Mesendoderm (in vitro differentiated cells): ENCODE data around the gene PRND.

ENCODE experiments used
- DNase-seq: peaks from one replicate; pipeline ENCODE4 v3.0.0; 2013
- H2AK5ac ChIP-seq: 2 replicates; pipeline ENCODE4 v1.6.1; 2013; ENCODE audit warnings: low read length, inconsistent platforms
- H2BK120ac ChIP-seq: 2 replicates; pipeline ENCODE4 v1.6.1; 2013; ENCODE audit warnings: low read depth, mild to moderate bottlenecking, low read length, moderate library complexity, mixed read lengths
- H2BK15ac ChIP-seq: replicated peaks from 2 replicates; pipeline ENCODE4 v1.6.1; 2013; ENCODE audit warnings: low read depth, mild to moderate bottlenecking, moderate library complexity
- H2BK5ac ChIP-seq: 2 replicates; pipeline ENCODE4 v1.6.1; 2013; ENCODE audit warnings: low read length, inconsistent platforms
- H3K18ac ChIP-seq: 2 replicates; pipeline ENCODE4 v1.6.1; 2013; ENCODE audit warnings: mild to moderate bottlenecking, low read length, mixed read lengths
- H3K23ac ChIP-seq: one replicate; pipeline ENCODE4 v1.6.1; 2013; ENCODE audit warnings: low read length
- H3K27ac ChIP-seq: 2 replicates; pipeline ENCODE4 v1.5.1; 2013; ENCODE audit warnings: low read depth, mild to moderate bottlenecking, inconsistent platforms, low read length, moderate library complexity
- H3K27me3 ChIP-seq: 2 replicates; pipeline ENCODE4 v1.6.1; 2013; ENCODE audit warnings: low read length, control low read depth, mild to moderate bottlenecking, inconsistent platforms; ENCODE audit not compliant: insufficient read depth, poor library complexity
- H3K36me3 ChIP-seq: 2 replicates; pipeline ENCODE4 v1.6.1; 2013; ENCODE audit warnings: low read length, inconsistent platforms; ENCODE audit not compliant: control insufficient read depth, insufficient read depth
- H3K4ac ChIP-seq: one replicate; pipeline ENCODE4 v1.6.1; 2013; ENCODE audit warnings: low read depth, mild to moderate bottlenecking, low read length, moderate library complexity
- H3K4me1 ChIP-seq: 2 replicates; pipeline ENCODE4 v1.6.1; 2013; ENCODE audit warnings: low read depth, low read length, inconsistent platforms; ENCODE audit not compliant: control insufficient read depth
- H3K4me2 ChIP-seq: 2 replicates; pipeline ENCODE4 v1.6.1; 2013; ENCODE audit warnings: low read length
- H3K4me3 ChIP-seq: 2 replicates; pipeline ENCODE4 v1.5.1; 2013; ENCODE audit warnings: mild to moderate bottlenecking, low read length
- H3K56ac ChIP-seq: one replicate; pipeline ENCODE4 v1.6.1; 2013; ENCODE audit warnings: low read length
- H3K79me1 ChIP-seq: 2 replicates; pipeline ENCODE4 v1.6.1; 2013; ENCODE audit warnings: low read length, inconsistent platforms
- H3K79me2 ChIP-seq: 2 replicates; pipeline ENCODE4 v1.6.1; 2013; ENCODE audit warnings: mild to moderate bottlenecking, low read length; ENCODE audit not compliant: control insufficient read depth, insufficient read depth
- H3K9ac ChIP-seq: 2 replicates; pipeline ENCODE4 v1.6.1; 2013; ENCODE audit warnings: low read length, inconsistent platforms
- H4K5ac ChIP-seq: one replicate; pipeline ENCODE4 v1.6.1; 2013; ENCODE audit warnings: low read length
- H4K8ac ChIP-seq: one replicate; pipeline ENCODE4 v1.6.1; 2013; ENCODE audit warnings: low read depth, mild to moderate bottlenecking, control low read depth, low read length, moderate library complexity
- WGBS: extraction: QIAGEN DNeasy Blood & Tissue Kit; methylation state at CpG from one replicate; pipeline ENCODE4 v1.1.7; 2013; ENCODE audit warnings: low lambda C conversion rate, missing lambda C conversion rate; ENCODE audit not compliant: insufficient coverage; ENCODE audit errors: extremely low coverage; 5-methylcytosine and 5-hydroxymethylcytosine counted together

Gene PRND

GRCh38 chr20:4774207-4774606 is 52.5 kb downstream of the PRND start:
- no peak overlapping the region for H3K4me3 ChIP-seq
- no peaks in the 10 kb centered on the region for H3K79me1 ChIP-seq
- H3K4me2 ChIP-seq, result no peak overlapping the region
- DNase-seq, result no peak
- H2BK120ac ChIP-seq, result no peak overlapping the region
- H4K5ac ChIP-seq, result no peak overlapping the region
- H3K79me2 ChIP-seq, result no peaks in the 10 kb centered on the region
- H3K4me1 ChIP-seq, result no peaks in the 10 kb centered on the region
- H3K9ac ChIP-seq, result no peak overlapping the region
- H2AK5ac ChIP-seq, result no peak overlapping the region
- H3K27ac ChIP-seq, result no peak overlapping the region
- no peak overlapping the region for H2BK15ac ChIP-seq
- H3K27me3 ChIP-seq, result no peaks in the 10 kb centered on the region
- H3K56ac ChIP-seq, result no peak overlapping the region
- no peak overlapping the region for H4K8ac ChIP-seq
- H3K23ac ChIP-seq, result no peak overlapping the region
- H3K36me3 ChIP-seq, result no peaks in the 10 kb centered on the region
- H3K18ac ChIP-seq, result no peak overlapping the region
- no peak overlapping the region for H3K4ac ChIP-seq
- no peak overlapping the region for H2BK5ac ChIP-seq
- WGBS, result no CpG with 5 or more reads among the region's 4 CpGs

- H2BK5ac ChIP-seq, result no peak overlapping the region
- H2BK120ac ChIP-seq, result no peak overlapping the region
- H4K8ac ChIP-seq, result no peak overlapping the region
- no peak overlapping the region for H3K23ac ChIP-seq
- no peak for DNase-seq
- no peak overlapping the region for H3K56ac ChIP-seq
- no peaks in the 10 kb centered on the region for H3K79me1 ChIP-seq
- H3K27ac ChIP-seq, result no peak overlapping the region
- no peaks in the 10 kb centered on the region for H3K4me1 ChIP-seq
- no peak overlapping the region for H3K18ac ChIP-seq
- H3K79me2 ChIP-seq, result no peaks in the 10 kb centered on the region
- no peak overlapping the region for H3K9ac ChIP-seq
- no CpG with 5 or more reads among the region's 21 CpGs for WGBS
- H3K27me3 ChIP-seq, result no peaks in the 10 kb centered on the region
- H3K4me3 ChIP-seq, result no peak overlapping the region
- no peak overlapping the region for H3K4me2 ChIP-seq
- H2BK15ac ChIP-seq, result no peak overlapping the region
- H4K5ac ChIP-seq, result no peak overlapping the region
- no peaks in the 10 kb centered on the region for H3K36me3 ChIP-seq
- H2AK5ac ChIP-seq, result no peak overlapping the region
- H3K4ac ChIP-seq, result no peak overlapping the region
Observed at GRCh38 chr20:4775322-4776078, 53.8 kb downstream of the PRND start.

GRCh38 chr20:4776079-4776630 is 54.4 kb downstream of the PRND start:
- H2BK120ac ChIP-seq, result no peak overlapping the region
- no peaks in the 10 kb centered on the region for H3K4me1 ChIP-seq
- no peaks in the 10 kb centered on the region for H3K79me1 ChIP-seq
- H2BK15ac ChIP-seq, result no peak overlapping the region
- no peak for DNase-seq
- H2AK5ac ChIP-seq, result no peak overlapping the region
- no peak overlapping the region for H3K18ac ChIP-seq
- H3K9ac ChIP-seq, result no peak overlapping the region
- no peak overlapping the region for H3K4me3 ChIP-seq
- H3K27me3 ChIP-seq, result no peaks in the 10 kb centered on the region
- no peaks in the 10 kb centered on the region for H3K79me2 ChIP-seq
- H3K4me2 ChIP-seq, result no peak overlapping the region
- no peak overlapping the region for H3K4ac ChIP-seq
- H3K36me3 ChIP-seq, result no peaks in the 10 kb centered on the region
- no peak overlapping the region for H4K5ac ChIP-seq
- no peak overlapping the region for H3K27ac ChIP-seq
- no peak overlapping the region for H4K8ac ChIP-seq
- H3K56ac ChIP-seq, result no peak overlapping the region
- H3K23ac ChIP-seq, result no peak overlapping the region
- WGBS, result no CpG with 5 or more reads among the region's 14 CpGs
- H2BK5ac ChIP-seq, result no peak overlapping the region
